HepG2 (cell line): ENCODE results near the gene TELO2. TPM values are rescaled to one million over a fixed set of nuclear protein-coding genes. Genes with fewer than 3 reads are reported as not detected.
A peak's percentile ranks its signal among the peaks of the same experiment; 100 is the strongest.

Experiments
- ATAC-seq: fragments of 200-7000 bp; cut with Tn5 transposase; 3 replicates; pipeline ENCODE4 v1.9.1; 2020; ENCODE audit warnings: mild to moderate bottlenecking, moderate library complexity
- BruUV-seq: library from RNA; stranded (reverse); fragments of 400-500 nt; replicated peaks from 2 replicates; lab custom pipeline; 2021; lab: Mats Ljungman, UMichigan
- CTCF ChIA-PET: fragments of 300-600 bp; formaldehyde crosslinking; extraction: SDS; loops from one replicate; lab custom pipeline; 2021; ENCODE audit warnings: low total read pairs, inconsistent platforms, low intra/inter-chr PET ratio; lab: Yijun Ruan, JAX
- POLR2A ChIA-PET: fragments of 350-600 bp; sonication (Branson Sonifier 250); formaldehyde crosslinking; loops from one replicate; lab custom pipeline; 2020; ENCODE audit warnings: antibody characterized with exemption, inconsistent platforms; lab: Yijun Ruan, JAX
- DNase-seq: peaks from one replicate; pipeline ENCODE4 v3.0.0-alpha.2; 2015; ENCODE audit warnings: low spot score
- FAIRE-seq: peaks from 3 replicates; lab custom pipeline; 2011; peaks lifted over from hg19 to GRCh38; lab: Jason Lieb, UNC
- H2AFZ ChIP-seq: one replicate; pipeline ENCODE4 v1.6.1; 2011; ENCODE audit warnings: low read length, inconsistent platforms
- H3K27ac ChIP-seq: fragments of 300-600 bp; 3 replicates; pipeline ENCODE4 v1.8.0; 2011; ENCODE audit warnings: mixed run types, mild to moderate bottlenecking, mixed read lengths, low read length, inconsistent platforms; ENCODE audit not compliant: insufficient read depth; ENCODE audit errors: extremely low read length
- H3K27me3 ChIP-seq, 2 experiments: fragments of 200-600 bp in 1 of 2; 2 replicates in 1 of 2; 3 replicates in 1 of 2; pipeline versions ENCODE4 v1.6.0 to v1.8.0; 2011; ENCODE audit warnings: low read length in 2 of 2, mild to moderate bottlenecking in 2 of 2, moderate library complexity in 2 of 2, inconsistent platforms in 1 of 2; ENCODE audit not compliant: insufficient read depth in 2 of 2, control insufficient read depth in 1 of 2
- H3K36me3 ChIP-seq, 2 experiments: fragments of 200-600 bp in 1 of 2; replicated peaks in 1 of 2; 2 replicates in 1 of 2; 3 replicates in 1 of 2; pipeline versions ENCODE4 v1.5.1 to v1.8.0; 2011; ENCODE audit warnings: low read length in 2 of 2, inconsistent platforms in 1 of 2; ENCODE audit not compliant: insufficient read depth in 2 of 2, control insufficient read depth in 1 of 2
- H3K4me1 ChIP-seq: 2 replicates; pipeline ENCODE4 v1.5.1; 2012; ENCODE audit warnings: low read length, inconsistent platforms; ENCODE audit not compliant: insufficient read depth
- H3K4me2 ChIP-seq: 2 replicates; pipeline ENCODE4 v1.6.0; 2011; ENCODE audit warnings: low read depth, low read length, inconsistent platforms
- H3K4me3 ChIP-seq, 3 experiments: fragments of 200-600 bp in 1 of 3; sonication (generic), shearing (Covaris generic) in 1 of 3; replicated peaks in 1 of 3; 2 replicates each; pipeline ENCODE4 v1.5.1; 2011 to 2016; ENCODE audit warnings: low read length in 3 of 3, inconsistent platforms in 2 of 3, low read depth in 2 of 3, mild to moderate bottlenecking in 2 of 3, control low read depth in 1 of 3, mixed read lengths in 1 of 3; ENCODE audit not compliant: insufficient read depth in 1 of 3
- H3K79me2 ChIP-seq: one replicate; pipeline ENCODE4 v1.6.1; 2011; ENCODE audit warnings: low read length, inconsistent platforms; ENCODE audit not compliant: insufficient read depth
- H3K9ac ChIP-seq: 2 replicates; pipeline ENCODE4 v1.6.0; 2011; ENCODE audit warnings: mild to moderate bottlenecking, low read depth, low read length, inconsistent platforms; ENCODE audit not compliant: insufficient read depth
- H3K9me3 ChIP-seq: 2 replicates; pipeline ENCODE4 v1.5.1; 2012; ENCODE audit warnings: mild to moderate bottlenecking, low read length
- H4K20me1 ChIP-seq: 2 replicates; pipeline ENCODE4 v1.6.0; 2011; ENCODE audit warnings: inconsistent platforms, mild to moderate bottlenecking, low read length, moderate library complexity; ENCODE audit not compliant: insufficient read depth
- ATM ChIP-seq: fragments of 450-650 bp; IDR thresholded peaks from 2 replicates; pipeline ENCODE4 v1.7.1; 2017; ENCODE audit warnings: mild to moderate bottlenecking, borderline replicate concordance
- FOSL2 ChIP-seq: sonication (generic); formaldehyde crosslinking; IDR thresholded peaks from 2 replicates; pipeline ENCODE4 v1.4.0; 2020; ENCODE audit warnings: missing genetic modification reagents
- JUND ChIP-seq: sonication (generic); formaldehyde crosslinking; IDR thresholded peaks from 2 replicates; pipeline ENCODE4 v1.8.0; 2022; ENCODE audit warnings: mild to moderate bottlenecking, missing genetic modification reagents
- MEIS2 ChIP-seq: sonication (generic); formaldehyde crosslinking; IDR thresholded peaks from 2 replicates; pipeline ENCODE4 v1.9.0; 2021; ENCODE audit warnings: mild to moderate bottlenecking, missing genetic modification reagents
- SRSF1 ChIP-seq: fragments of 200-400 bp; formaldehyde crosslinking; optimal IDR thresholded peaks from 2 replicates; pipeline ENCODE3; 2017; ENCODE audit warnings: mild to moderate bottlenecking, low read depth, low read length, moderate library complexity
- TFDP1 ChIP-seq: IDR thresholded peaks from 2 replicates; pipeline ENCODE4 v1.6.1; 2016; ENCODE audit warnings: missing compliant biosample characterization, missing genetic modification reagents, borderline replicate concordance
- ZNF350 ChIP-seq: sonication (generic); formaldehyde crosslinking; IDR thresholded peaks from 2 replicates; pipeline ENCODE4 v1.4.0; 2020; ENCODE audit warnings: mild to moderate bottlenecking, low read depth, missing genetic modification reagents, borderline replicate concordance
- ZNF484 ChIP-seq: sonication (generic); formaldehyde crosslinking; IDR thresholded peaks from 2 replicates; pipeline ENCODE4 v1.5.1; 2020; ENCODE audit warnings: mild to moderate bottlenecking, low read depth, missing genetic modification reagents, borderline replicate concordance
- WGBS: methylation state at CpG from one replicate; pipeline ENCODE4 v1.1.6; 2017; ENCODE audit warnings: low lambda C conversion rate; 5-methylcytosine and 5-hydroxymethylcytosine counted together
- in situ Hi-C: cut with HindIII; loops from 2 replicates; pipeline ENCODE4 v1.10.0; 2017; ENCODE audit warnings: low pct_unique_long_range_greater_than_20kb; ENCODE audit not compliant: extremely low pct_ligation_motif_present
- intact Hi-C: fragments of 100-400 bp; cut with micrococcal nuclease; formaldehyde crosslinking; loops from one replicate; pipeline ENCODE4 v1.10.0; 2022; ENCODE audit not compliant: unreplicated experiment
- polyA plus RNA-seq, 8 experiments: library from polyadenylated mRNA; depleted of rRNA in 3 of 8; stranded (reverse) in 7 of 8; unstranded in 1 of 8; fragments of >200 nt; fragmentation: Illumina TruSeq in 4 of 8; extraction: Trizol in 4 of 8; gene quantifications; 2 replicates each; pipeline versions ENCODE4 v1.2.1 to v1.2.3, GENCODE V29; 2011 to 2016; ENCODE audit warnings: low read depth in 4 of 8, missing spikeins in 1 of 8, mixed read lengths in 1 of 8; ENCODE audit not compliant: insufficient read depth in 1 of 8
- total RNA-seq, 5 experiments: library from RNA; depleted of rRNA; stranded (reverse); fragments of >200 nt; fragmentation: Illumina TruSeq; extraction: Trizol; gene quantifications; 2 replicates each; pipeline ENCODE4 v1.2.3, GENCODE V29; 2016; ENCODE audit warnings: low read depth in 1 of 5
- TF ChIP-seq, protein P1 (sequence below): sonication (generic); formaldehyde crosslinking; IDR thresholded peaks from 2 replicates; pipeline ENCODE4 v1.5.0; 2020; ENCODE audit warnings: mild to moderate bottlenecking, missing genetic modification reagents, borderline replicate concordance

The TELO2 gene
- total and polyA plus RNA-seq, 2 of the 13 experiments (the other 11 are each of a cell fraction or from before 2014, with no cell fraction given) = 10.1 to 17.9 TPM

DNA sequence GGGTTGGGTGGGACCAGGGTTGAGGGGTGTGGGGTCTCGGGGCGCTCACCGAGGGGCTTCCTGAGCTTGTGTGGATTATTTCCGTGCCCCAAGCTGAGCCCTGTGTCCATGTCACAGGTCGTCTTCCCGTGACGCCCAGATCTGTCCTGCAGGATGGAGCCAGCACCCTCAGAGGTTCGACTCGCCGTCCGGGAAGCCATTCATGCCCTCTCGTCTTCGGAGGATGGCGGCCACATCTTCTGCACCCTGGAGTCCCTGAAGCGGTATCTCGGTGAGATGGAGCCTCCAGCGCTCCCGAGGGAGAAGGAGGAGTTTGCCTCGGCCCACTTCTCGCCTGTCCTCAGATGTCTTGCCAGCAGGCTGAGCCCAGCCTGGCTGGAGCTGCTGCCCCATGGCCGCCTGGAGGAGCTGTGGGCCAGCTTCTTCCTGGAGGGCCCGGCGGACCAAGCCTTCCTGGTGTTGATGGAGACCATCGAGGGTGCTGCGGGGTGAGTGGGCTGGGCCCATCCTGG, 1.0 kb downstream of the TELO2 start:
- no TSS peak for BruUV-seq
- peak; percentile 74 for ATAC-seq
- H3K4me2 ChIP-seq = peak overlapping the region; percentile 75
- peaks cover 30% of the 10 kb centered on the region for H3K4me1 ChIP-seq
- H3K36me3 ChIP-seq = peaks cover 2 to 19% of the 10 kb centered on the region in 2 experiments; a peak in 2 of 5 replicates
- H3K9me3 ChIP-seq = no peaks in the 10 kb centered on the region
- H3K79me2 ChIP-seq = peaks cover 3% of the 10 kb centered on the region
- FAIRE-seq = no peak
- POLR2A ChIA-PET = interaction anchor here (0.6 to 2.2 kb wide), 3 partner anchors 11 to 212 kb away, joined by 3 to 5 read pairs (median 4); partner anchors contain the start of gene MAPK8IP3
- H2AFZ ChIP-seq = no peak overlapping the region
- H3K9ac ChIP-seq = peak overlapping the region; percentile 96
- intact Hi-C loops (no loop called here), in situ Hi-C loops (no loop called here)
- CTCF ChIA-PET = no interaction called here
- DNase-seq = peak; percentile 27
- peaks cover 2 to 6% of the 10 kb centered on the region in 2 experiments; a peak in 2 of 5 replicates for H3K27me3 ChIP-seq
- peak overlapping the region; percentile 87 for H3K27ac ChIP-seq
- WGBS = 60% methylated on average over 1 of the region's 25 CpGs
- no peaks in the 10 kb centered on the region for H4K20me1 ChIP-seq
- peak overlapping the region; percentile 89 to 95 (median 95); a peak in 5 of 6 replicates for H3K4me3 ChIP-seq
- TF ChIP-seq ATM (no peak), FOSL2 (peak; percentile 19; the same call in 1 of the 2 replicates), ZNF484 (CRISPR knock-in tag) (no peak), MEIS2 (CRISPR knock-in tag) (no peak), SRSF1 (no peak), ZNF350 (no peak), JUND (no peak), TFDP1 (no peak)
- TF ChIP-seq, protein P1, sequence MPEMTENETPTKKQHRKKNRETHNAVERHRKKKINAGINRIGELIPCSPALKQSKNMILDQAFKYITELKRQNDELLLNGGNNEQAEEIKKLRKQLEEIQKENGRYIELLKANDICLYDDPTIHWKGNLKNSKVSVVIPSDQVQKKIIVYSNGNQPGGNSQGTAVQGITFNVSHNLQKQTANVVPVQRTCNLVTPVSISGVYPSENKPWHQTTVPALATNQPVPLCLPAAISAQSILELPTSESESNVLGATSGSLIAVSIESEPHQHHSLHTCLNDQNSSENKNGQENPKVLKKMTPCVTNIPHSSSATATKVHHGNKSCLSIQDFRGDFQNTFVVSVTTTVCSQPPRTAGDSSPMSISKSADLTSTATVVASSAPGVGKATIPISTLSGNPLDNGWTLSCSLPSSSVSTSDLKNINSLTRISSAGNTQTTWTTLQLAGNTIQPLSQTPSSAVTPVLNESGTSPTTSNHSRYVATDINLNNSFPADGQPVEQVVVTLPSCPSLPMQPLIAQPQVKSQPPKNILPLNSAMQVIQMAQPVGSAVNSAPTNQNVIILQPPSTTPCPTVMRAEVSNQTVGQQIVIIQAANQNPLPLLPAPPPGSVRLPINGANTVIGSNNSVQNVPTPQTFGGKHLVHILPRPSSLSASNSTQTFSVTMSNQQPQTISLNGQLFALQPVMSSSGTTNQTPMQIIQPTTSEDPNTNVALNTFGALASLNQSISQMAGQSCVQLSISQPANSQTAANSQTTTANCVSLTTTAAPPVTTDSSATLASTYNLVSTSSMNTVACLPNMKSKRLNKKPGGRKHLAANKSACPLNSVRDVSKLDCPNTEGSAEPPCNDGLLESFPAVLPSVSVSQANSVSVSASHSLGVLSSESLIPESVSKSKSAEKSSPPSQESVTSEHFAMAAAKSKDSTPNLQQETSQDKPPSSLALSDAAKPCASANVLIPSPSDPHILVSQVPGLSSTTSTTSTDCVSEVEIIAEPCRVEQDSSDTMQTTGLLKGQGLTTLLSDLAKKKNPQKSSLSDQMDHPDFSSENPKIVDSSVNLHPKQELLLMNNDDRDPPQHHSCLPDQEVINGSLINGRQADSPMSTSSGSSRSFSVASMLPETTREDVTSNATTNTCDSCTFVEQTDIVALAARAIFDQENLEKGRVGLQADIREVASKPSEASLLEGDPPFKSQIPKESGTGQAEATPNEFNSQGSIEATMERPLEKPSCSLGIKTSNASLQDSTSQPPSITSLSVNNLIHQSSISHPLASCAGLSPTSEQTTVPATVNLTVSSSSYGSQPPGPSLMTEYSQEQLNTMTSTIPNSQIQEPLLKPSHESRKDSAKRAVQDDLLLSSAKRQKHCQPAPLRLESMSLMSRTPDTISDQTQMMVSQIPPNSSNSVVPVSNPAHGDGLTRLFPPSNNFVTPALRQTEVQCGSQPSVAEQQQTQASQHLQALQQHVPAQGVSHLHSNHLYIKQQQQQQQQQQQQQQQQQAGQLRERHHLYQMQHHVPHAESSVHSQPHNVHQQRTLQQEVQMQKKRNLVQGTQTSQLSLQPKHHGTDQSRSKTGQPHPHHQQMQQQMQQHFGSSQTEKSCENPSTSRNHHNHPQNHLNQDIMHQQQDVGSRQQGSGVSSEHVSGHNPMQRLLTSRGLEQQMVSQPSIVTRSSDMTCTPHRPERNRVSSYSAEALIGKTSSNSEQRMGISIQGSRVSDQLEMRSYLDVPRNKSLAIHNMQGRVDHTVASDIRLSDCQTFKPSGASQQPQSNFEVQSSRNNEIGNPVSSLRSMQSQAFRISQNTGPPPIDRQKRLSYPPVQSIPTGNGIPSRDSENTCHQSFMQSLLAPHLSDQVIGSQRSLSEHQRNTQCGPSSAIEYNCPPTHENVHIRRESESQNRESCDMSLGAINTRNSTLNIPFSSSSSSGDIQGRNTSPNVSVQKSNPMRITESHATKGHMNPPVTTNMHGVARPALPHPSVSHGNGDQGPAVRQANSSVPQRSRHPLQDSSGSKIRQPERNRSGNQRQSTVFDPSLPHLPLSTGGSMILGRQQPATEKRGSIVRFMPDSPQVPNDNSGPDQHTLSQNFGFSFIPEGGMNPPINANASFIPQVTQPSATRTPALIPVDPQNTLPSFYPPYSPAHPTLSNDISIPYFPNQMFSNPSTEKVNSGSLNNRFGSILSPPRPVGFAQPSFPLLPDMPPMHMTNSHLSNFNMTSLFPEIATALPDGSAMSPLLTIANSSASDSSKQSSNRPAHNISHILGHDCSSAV = no peak
